PFSK-1 (cell line): ENCODE data around the gene ISG15.

Experiments
- FOXP2 ChIP-seq: optimal IDR thresholded peaks from 2 replicates; pipeline ENCODE3; 2011; ENCODE audit warnings: borderline replicate concordance, control low read depth, inconsistent platforms; ENCODE audit not compliant: insufficient read depth; ENCODE audit errors: extremely low read length, extremely low read depth
- POLR2AphosphoS5 ChIP-seq: IDR thresholded peaks from 2 replicates; pipeline ENCODE4 v1.6.1; 2012; ENCODE audit warnings: low read depth, mild to moderate bottlenecking, control low read depth, low read length, moderate library complexity
- SIN3A ChIP-seq: IDR thresholded peaks from 2 replicates; pipeline ENCODE4 v1.6.1; 2012; ENCODE audit warnings: mild to moderate bottlenecking, low read length, moderate library complexity, borderline replicate concordance; ENCODE audit not compliant: insufficient read depth
- TAF1 ChIP-seq: IDR thresholded peaks from 2 replicates; pipeline ENCODE4 v1.6.1; 2012; ENCODE audit warnings: low read length, control low read depth, borderline replicate concordance; ENCODE audit not compliant: insufficient read depth
- TF ChIP-seq, protein P1 (sequence below), 2 experiments: IDR thresholded peaks; 2 replicates each; pipeline versions ENCODE4 v1.6.1 to v1.8.0; 2011 to 2012; ENCODE audit warnings: low read depth in 2 of 2, low read length in 2 of 2, control low read depth in 1 of 2, inconsistent platforms in 1 of 2, mild to moderate bottlenecking in 1 of 2, moderate library complexity in 1 of 2; ENCODE audit not compliant: insufficient read depth in 1 of 2

ISG15 gene

GRCh38 chr1:1037366-1038327, 24.4 kb downstream of the ISG15 start:
- TF ChIP-seq, protein P1, sequence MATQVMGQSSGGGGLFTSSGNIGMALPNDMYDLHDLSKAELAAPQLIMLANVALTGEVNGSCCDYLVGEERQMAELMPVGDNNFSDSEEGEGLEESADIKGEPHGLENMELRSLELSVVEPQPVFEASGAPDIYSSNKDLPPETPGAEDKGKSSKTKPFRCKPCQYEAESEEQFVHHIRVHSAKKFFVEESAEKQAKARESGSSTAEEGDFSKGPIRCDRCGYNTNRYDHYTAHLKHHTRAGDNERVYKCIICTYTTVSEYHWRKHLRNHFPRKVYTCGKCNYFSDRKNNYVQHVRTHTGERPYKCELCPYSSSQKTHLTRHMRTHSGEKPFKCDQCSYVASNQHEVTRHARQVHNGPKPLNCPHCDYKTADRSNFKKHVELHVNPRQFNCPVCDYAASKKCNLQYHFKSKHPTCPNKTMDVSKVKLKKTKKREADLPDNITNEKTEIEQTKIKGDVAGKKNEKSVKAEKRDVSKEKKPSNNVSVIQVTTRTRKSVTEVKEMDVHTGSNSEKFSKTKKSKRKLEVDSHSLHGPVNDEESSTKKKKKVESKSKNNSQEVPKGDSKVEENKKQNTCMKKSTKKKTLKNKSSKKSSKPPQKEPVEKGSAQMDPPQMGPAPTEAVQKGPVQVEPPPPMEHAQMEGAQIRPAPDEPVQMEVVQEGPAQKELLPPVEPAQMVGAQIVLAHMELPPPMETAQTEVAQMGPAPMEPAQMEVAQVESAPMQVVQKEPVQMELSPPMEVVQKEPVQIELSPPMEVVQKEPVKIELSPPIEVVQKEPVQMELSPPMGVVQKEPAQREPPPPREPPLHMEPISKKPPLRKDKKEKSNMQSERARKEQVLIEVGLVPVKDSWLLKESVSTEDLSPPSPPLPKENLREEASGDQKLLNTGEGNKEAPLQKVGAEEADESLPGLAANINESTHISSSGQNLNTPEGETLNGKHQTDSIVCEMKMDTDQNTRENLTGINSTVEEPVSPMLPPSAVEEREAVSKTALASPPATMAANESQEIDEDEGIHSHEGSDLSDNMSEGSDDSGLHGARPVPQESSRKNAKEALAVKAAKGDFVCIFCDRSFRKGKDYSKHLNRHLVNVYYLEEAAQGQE (IDR thresholded peaks at IDR 0.05; ENCODE audit: insufficient read depth in 1 of 2, low read depth in 2 of 2, low read length in 2 of 2): no peak
- no peak for TF ChIP-seq FOXP2
- TF ChIP-seq SIN3A: no peak
- TF ChIP-seq TAF1: no peak
- TF ChIP-seq POLR2AphosphoS5: no peak

DNA sequence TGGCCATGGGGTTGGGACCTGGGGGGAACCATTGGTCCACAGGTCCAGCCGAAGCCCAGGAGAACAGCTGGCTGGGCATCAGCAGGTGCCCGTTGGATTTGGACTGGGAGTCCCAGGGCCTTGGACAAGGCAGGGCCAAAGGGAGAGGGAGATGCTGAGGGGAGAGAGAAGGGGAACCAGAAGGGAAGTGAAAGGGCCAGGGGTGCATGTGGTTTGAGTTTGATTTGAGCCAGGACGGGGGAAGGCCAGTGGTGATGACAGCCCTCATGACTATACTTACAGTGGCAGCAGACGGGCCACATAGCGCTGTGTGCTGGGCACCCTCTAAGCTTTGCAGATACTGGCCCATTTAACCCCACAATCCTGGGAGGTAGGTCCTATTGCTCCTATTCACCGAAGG, 25.4 kb downstream of the ISG15 start:
- TF ChIP-seq FOXP2 (no peak), SIN3A (no peak), TAF1 (no peak), POLR2AphosphoS5 (no peak)
- TF ChIP-seq, protein P1 (IDR thresholded peaks at IDR 0.05; ENCODE audit: insufficient read depth in 1 of 2, low read depth in 2 of 2, low read length in 2 of 2): no peak

- TF ChIP-seq TAF1 (no peak), FOXP2 (no peak), SIN3A (no peak), POLR2AphosphoS5 (no peak)
- TF ChIP-seq, protein P1 (IDR thresholded peaks at IDR 0.05; ENCODE audit: insufficient read depth in 1 of 2, low read depth in 2 of 2, low read length in 2 of 2): no peak
Measured at GRCh38 chr1:1039145-1039910, 26.0 kb downstream of the ISG15 start.

DNA sequence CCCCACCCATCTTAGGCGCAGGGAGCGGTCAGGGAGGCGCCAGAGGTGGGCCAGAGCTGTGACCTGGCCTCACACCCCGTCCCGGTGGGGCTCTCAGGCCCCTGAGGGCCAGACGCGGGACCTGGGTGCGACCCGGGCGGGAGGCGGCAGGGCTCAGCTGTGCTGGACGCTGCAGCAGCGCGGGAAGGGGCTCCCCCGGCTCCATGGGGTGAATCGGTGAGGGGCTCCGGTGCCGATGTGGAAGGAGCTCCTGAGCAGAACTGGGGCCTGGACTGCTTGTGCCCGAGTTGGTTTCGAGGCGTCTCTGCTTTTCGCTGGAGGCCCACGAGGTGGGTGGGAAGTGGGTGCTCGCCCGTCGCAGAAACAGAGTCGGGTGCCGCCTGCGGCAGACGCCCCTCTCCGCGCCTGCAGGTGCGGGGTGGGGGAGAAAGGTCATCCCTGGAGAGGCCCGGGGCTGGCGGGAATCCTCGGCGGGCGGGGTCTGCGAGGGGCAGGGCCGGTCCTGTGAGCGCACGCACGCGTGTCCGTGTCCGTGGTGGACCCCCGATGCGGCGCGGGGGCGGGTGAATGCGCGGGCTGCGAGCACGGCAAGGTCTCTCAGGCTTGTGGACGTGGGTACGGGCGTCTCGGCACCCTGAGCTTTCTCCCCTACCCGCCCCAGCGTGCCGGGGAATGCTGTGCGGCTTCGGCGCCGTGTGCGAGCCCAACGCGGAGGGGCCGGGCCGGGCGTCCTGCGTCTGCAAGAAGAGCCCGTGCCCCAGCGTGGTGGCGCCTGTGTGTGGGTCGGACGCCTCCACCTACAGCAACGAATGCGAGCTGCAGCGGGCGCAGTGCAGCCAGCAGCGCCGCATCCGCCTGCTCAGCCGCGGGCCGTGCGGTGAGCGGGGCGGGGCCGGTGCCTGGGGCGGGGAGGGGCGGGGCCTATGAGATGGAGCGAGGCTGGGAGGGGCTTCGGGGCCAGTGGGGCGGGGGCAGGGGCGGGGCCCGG, 27.0 kb downstream of the ISG15 start:
- TF ChIP-seq TAF1 (no peak), FOXP2 (peak; percentile 34)

DNA sequence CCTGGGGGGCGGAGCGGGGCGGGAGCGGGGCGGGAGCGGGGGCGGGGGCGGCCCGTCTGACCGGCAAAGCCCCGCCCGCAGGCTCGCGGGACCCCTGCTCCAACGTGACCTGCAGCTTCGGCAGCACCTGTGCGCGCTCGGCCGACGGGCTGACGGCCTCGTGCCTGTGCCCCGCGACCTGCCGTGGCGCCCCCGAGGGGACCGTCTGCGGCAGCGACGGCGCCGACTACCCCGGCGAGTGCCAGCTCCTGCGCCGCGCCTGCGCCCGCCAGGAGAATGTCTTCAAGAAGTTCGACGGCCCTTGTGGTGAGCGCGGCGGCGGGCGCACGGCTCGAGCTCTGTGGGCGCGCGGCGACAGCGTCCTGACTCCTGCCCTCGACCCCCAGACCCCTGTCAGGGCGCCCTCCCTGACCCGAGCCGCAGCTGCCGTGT, 27.8 kb downstream of the ISG15 start:
- TF ChIP-seq TAF1 (no peak), POLR2AphosphoS5 (no peak), SIN3A (no peak), FOXP2 (no peak)
- TF ChIP-seq, protein P1 (IDR thresholded peaks at IDR 0.05; ENCODE audit: insufficient read depth in 1 of 2, low read depth in 2 of 2, low read length in 2 of 2): no peak
